Astrocyte (in vitro differentiated cells and primary cell): ENCODE data around the gene NAV3. TPM values are rescaled to one million over a fixed set of nuclear protein-coding genes. Genes with fewer than 3 reads are reported as not detected.

Experiments
- DNase-seq: peaks from one replicate; pipeline ENCODE4 v3.0.0-alpha.2; 2010; ENCODE audit warnings: low read depth
- FAIRE-seq: peaks from 2 replicates; lab custom pipeline; 2011; peaks lifted over from hg19 to GRCh38; lab: Jason Lieb, UNC
- H2AFZ ChIP-seq: 2 replicates; pipeline ENCODE4 v1.6.0; 2012; ENCODE audit warnings: low read depth, low read length, inconsistent platforms
- H3K27ac ChIP-seq: 2 replicates; pipeline ENCODE4 v1.5.1; 2011; ENCODE audit warnings: low read depth, low read length, inconsistent platforms
- H3K27me3 ChIP-seq: 2 replicates; pipeline ENCODE4 v1.6.0; 2011; ENCODE audit warnings: low read length, inconsistent platforms; ENCODE audit not compliant: insufficient read depth
- H3K36me3 ChIP-seq: 2 replicates; pipeline ENCODE4 v1.5.1; 2011; ENCODE audit warnings: low read length, inconsistent platforms; ENCODE audit not compliant: insufficient read depth
- H3K4me1 ChIP-seq: 2 replicates; pipeline ENCODE4 v1.5.1; 2011; ENCODE audit warnings: low read length, inconsistent platforms; ENCODE audit not compliant: insufficient read depth
- H3K4me2 ChIP-seq: 2 replicates; pipeline ENCODE4 v1.6.0; 2012; ENCODE audit warnings: low read length, inconsistent platforms
- H3K4me3 ChIP-seq: 2 replicates; pipeline ENCODE4 v1.5.1; 2011; ENCODE audit warnings: low read depth, mild to moderate bottlenecking, low read length, inconsistent platforms; ENCODE audit not compliant: insufficient read depth
- H3K79me2 ChIP-seq: 2 replicates; pipeline ENCODE4 v1.6.0; 2012; ENCODE audit warnings: mild to moderate bottlenecking, low read length, inconsistent platforms; ENCODE audit not compliant: insufficient read depth
- H3K9ac ChIP-seq: 2 replicates; pipeline ENCODE4 v1.6.0; 2012; ENCODE audit warnings: mild to moderate bottlenecking, low read length, inconsistent platforms
- H3K9me3 ChIP-seq: 2 replicates; pipeline ENCODE4 v1.5.1; 2012; ENCODE audit warnings: low read depth, mild to moderate bottlenecking, low read length, inconsistent platforms; ENCODE audit not compliant: insufficient read depth
- H4K20me1 ChIP-seq: 2 replicates; pipeline ENCODE4 v1.6.0; 2012; ENCODE audit warnings: low read length, inconsistent platforms; ENCODE audit not compliant: insufficient read depth
- H3K27ac Mint-ChIP-seq: one replicate; pipeline ENCODE4 v1.8.0; 2021; ENCODE audit warnings: mild to moderate bottlenecking, mixed read lengths; ENCODE audit not compliant: unreplicated experiment
- H3K27me3 Mint-ChIP-seq: one replicate; pipeline ENCODE4 v1.8.0; 2021; ENCODE audit warnings: low read depth, mixed read lengths; ENCODE audit not compliant: unreplicated experiment
- H3K36me3 Mint-ChIP-seq: one replicate; pipeline ENCODE4 v1.8.0; 2021; ENCODE audit warnings: low read depth, mixed read lengths; ENCODE audit not compliant: unreplicated experiment
- H3K4me1 Mint-ChIP-seq: one replicate; pipeline ENCODE4 v1.8.0; 2021; ENCODE audit warnings: low read depth, mixed read lengths; ENCODE audit not compliant: unreplicated experiment
- H3K4me3 Mint-ChIP-seq: one replicate; pipeline ENCODE4 v1.8.0; 2021; ENCODE audit warnings: mild to moderate bottlenecking, moderate library complexity, mixed read lengths; ENCODE audit not compliant: unreplicated experiment
- H3K9me3 Mint-ChIP-seq: one replicate; pipeline ENCODE4 v1.8.0; 2021; ENCODE audit warnings: mild to moderate bottlenecking, mixed read lengths; ENCODE audit not compliant: unreplicated experiment
- CTCF ChIP-seq: IDR thresholded peaks from 2 replicates; pipeline ENCODE4 v1.5.1; 2011; ENCODE audit warnings: low read depth, mild to moderate bottlenecking, inconsistent platforms, low read length, moderate library complexity; ENCODE audit not compliant: insufficient read depth
- EZH2 ChIP-seq: IDR thresholded peaks from 2 replicates; pipeline ENCODE4 v1.6.1; 2012; ENCODE audit warnings: mild to moderate bottlenecking, low read length, inconsistent platforms; ENCODE audit not compliant: insufficient read depth
- total RNA-seq: library from RNA; stranded (reverse); gene quantifications from 2 replicates; pipeline ENCODE4 v1.2.1, GENCODE V29; 2021

Gene NAV3
- total RNA-seq, 1 donor from 2014 or later: 24.1 TPM

GRCh38 chr12:78155546-78155945 lies 324.9 kb downstream of the NAV3 start:
- peaks cover 3% of the 10 kb centered on the region for H3K9me3 ChIP-seq
- H3K4me1 Mint-ChIP-seq: peaks cover 13% of the 10 kb centered on the region
- no peaks in the 10 kb centered on the region for H3K9me3 Mint-ChIP-seq
- H3K27ac ChIP-seq: no peak overlapping the region
- H2AFZ ChIP-seq: no peak overlapping the region
- H3K27me3 Mint-ChIP-seq: no peaks in the 10 kb centered on the region
- TF ChIP-seq CTCF (no peak), EZH2 (no peak)
- no peak overlapping the region for H3K9ac ChIP-seq
- peaks cover 3% of the 10 kb centered on the region for H3K36me3 ChIP-seq
- H3K27ac Mint-ChIP-seq: no peak overlapping the region
- no peaks in the 10 kb centered on the region for H4K20me1 ChIP-seq
- H3K4me3 ChIP-seq: no peak overlapping the region
- FAIRE-seq: no peak
- no peak for DNase-seq
- peaks cover 5% of the 10 kb centered on the region for H3K36me3 Mint-ChIP-seq
- H3K4me3 Mint-ChIP-seq: no peak overlapping the region
- H3K4me1 ChIP-seq: peaks cover 5% of the 10 kb centered on the region
- no peaks in the 10 kb centered on the region for H3K79me2 ChIP-seq
- H3K4me2 ChIP-seq: no peak overlapping the region
- H3K27me3 ChIP-seq: no peaks in the 10 kb centered on the region

GRCh38 chr12:78156751-78157150 lies 326.1 kb downstream of the NAV3 start:
- no peak overlapping the region for H3K4me3 Mint-ChIP-seq
- no peak overlapping the region for H3K9ac ChIP-seq
- H3K27me3 ChIP-seq: no peaks in the 10 kb centered on the region
- no peak overlapping the region for H3K4me3 ChIP-seq
- H4K20me1 ChIP-seq: no peaks in the 10 kb centered on the region
- DNase-seq: peak; percentile 10
- TF ChIP-seq EZH2 (no peak), CTCF (no peak)
- H3K36me3 ChIP-seq: peaks cover 3% of the 10 kb centered on the region
- H3K79me2 ChIP-seq: no peaks in the 10 kb centered on the region
- H3K27me3 Mint-ChIP-seq: no peaks in the 10 kb centered on the region
- H3K27ac Mint-ChIP-seq: peak overlapping the region; percentile 86
- H3K36me3 Mint-ChIP-seq: peaks cover 5% of the 10 kb centered on the region
- H3K4me1 Mint-ChIP-seq: peaks cover 13% of the 10 kb centered on the region
- H2AFZ ChIP-seq: no peak overlapping the region
- H3K27ac ChIP-seq: no peak overlapping the region
- FAIRE-seq: no peak
- no peak overlapping the region for H3K4me2 ChIP-seq
- H3K9me3 ChIP-seq: peaks cover 3% of the 10 kb centered on the region
- H3K4me1 ChIP-seq: peaks cover 5% of the 10 kb centered on the region
- no peaks in the 10 kb centered on the region for H3K9me3 Mint-ChIP-seq

- Histone ChIP-seq H2AFZ (no peak overlapping the region), H3K4me3 (no peak overlapping the region), H3K9ac (no peak overlapping the region), H4K20me1 (no peaks in the 10 kb centered on the region), H3K9me3 (peaks cover 3% of the 10 kb centered on the region), H3K36me3 (peaks cover 3% of the 10 kb centered on the region), H3K27ac (no peak overlapping the region), H3K79me2 (no peaks in the 10 kb centered on the region), H3K27me3 (no peaks in the 10 kb centered on the region), H3K4me1 (peaks cover 5% of the 10 kb centered on the region), H3K4me2 (no peak overlapping the region)
- H3K4me1 Mint-ChIP-seq: peaks cover 13% of the 10 kb centered on the region
- FAIRE-seq (no peak), DNase-seq (no peak)
- no peaks in the 10 kb centered on the region for H3K27me3 Mint-ChIP-seq
- peaks cover 5% of the 10 kb centered on the region for H3K36me3 Mint-ChIP-seq
- no peak overlapping the region for H3K4me3 Mint-ChIP-seq
- no peaks in the 10 kb centered on the region for H3K9me3 Mint-ChIP-seq
- TF ChIP-seq CTCF (no peak), EZH2 (no peak)
- peak overlapping the region; percentile 86 for H3K27ac Mint-ChIP-seq
These were observed 326.5 kb downstream of the NAV3 start for GRCh38 chr12:78157199-78157598.
